ENCODE measurements around the gene FAF2.

FAF2 gene

GRCh38 chr5:176530393-176530982, 82.3 kb downstream of the FAF2 start:
- H3K4me3 ChIP-seq (ENCODE audit: low read depth, low read length): no peak overlapping the region
- H3K9me3 ChIP-seq (ENCODE audit: severe bottlenecking): no peaks in the 10 kb centered on the region
- TF ChIP-seq, protein P1, sequence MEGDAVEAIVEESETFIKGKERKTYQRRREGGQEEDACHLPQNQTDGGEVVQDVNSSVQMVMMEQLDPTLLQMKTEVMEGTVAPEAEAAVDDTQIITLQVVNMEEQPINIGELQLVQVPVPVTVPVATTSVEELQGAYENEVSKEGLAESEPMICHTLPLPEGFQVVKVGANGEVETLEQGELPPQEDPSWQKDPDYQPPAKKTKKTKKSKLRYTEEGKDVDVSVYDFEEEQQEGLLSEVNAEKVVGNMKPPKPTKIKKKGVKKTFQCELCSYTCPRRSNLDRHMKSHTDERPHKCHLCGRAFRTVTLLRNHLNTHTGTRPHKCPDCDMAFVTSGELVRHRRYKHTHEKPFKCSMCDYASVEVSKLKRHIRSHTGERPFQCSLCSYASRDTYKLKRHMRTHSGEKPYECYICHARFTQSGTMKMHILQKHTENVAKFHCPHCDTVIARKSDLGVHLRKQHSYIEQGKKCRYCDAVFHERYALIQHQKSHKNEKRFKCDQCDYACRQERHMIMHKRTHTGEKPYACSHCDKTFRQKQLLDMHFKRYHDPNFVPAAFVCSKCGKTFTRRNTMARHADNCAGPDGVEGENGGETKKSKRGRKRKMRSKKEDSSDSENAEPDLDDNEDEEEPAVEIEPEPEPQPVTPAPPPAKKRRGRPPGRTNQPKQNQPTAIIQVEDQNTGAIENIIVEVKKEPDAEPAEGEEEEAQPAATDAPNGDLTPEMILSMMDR (IDR thresholded peaks at IDR 0.05; ENCODE audit: low read depth, low read length): no peak
- DNase-seq: no peak
- H3K36me3 ChIP-seq: peaks cover 73% of the 10 kb centered on the region
- H3K27me3 ChIP-seq (ENCODE audit: insufficient read depth, low read depth, severe bottlenecking): no peaks in the 10 kb centered on the region
- no peak overlapping the region for H3K27ac ChIP-seq

DNA sequence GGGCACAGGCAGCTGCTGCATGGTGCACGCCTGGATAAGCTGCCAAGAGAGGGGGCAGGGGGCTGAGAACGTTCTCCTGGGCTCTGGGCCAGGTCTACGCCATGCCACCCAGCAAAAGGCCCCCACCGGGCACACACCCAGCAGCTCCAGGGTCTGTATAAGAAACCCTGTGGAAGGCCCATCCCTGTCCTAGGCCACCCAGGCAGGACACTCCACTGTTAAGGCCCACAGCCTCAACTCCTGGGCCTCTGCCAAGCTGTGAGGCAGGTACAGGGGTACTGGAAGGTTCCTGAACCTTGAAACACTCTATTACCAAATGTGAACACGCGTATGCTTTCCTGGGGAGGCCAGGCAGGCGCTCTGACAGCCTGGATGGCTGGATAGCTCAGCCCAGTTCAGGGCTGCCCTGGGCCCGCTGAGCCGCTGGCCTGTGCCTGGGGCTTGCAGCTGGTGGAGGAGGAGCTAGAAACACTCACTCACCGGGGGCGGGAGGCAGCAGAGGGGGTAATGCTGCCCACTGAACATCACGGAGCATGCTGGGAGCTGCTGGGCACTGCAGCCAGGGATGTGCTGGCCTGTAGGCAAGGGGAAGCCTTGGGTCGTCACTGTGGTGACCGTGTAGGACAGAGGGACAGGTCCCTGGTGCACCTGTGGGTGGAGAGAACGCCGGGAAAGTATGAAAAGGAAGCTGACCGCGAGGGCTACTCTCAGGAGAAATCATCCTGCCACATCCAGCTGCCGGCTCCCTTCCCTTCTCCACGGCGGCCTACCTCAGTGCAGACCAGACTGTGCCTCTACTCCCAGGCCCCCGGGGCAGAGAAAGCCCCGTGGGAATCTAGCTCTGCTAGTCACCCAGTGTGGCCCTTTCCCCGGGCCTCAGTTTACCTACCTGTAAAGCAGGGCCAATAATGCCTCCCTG, 83.1 kb downstream of the FAF2 start:
- H3K27ac ChIP-seq: no peak overlapping the region
- TF ChIP-seq, protein P1 (IDR thresholded peaks at IDR 0.05; ENCODE audit: low read depth, low read length): no peak
- no peak for DNase-seq
- H3K9me3 ChIP-seq (ENCODE audit: severe bottlenecking): no peaks in the 10 kb centered on the region
- H3K4me3 ChIP-seq (ENCODE audit: low read depth, low read length): no peak overlapping the region
- no peaks in the 10 kb centered on the region for H3K27me3 ChIP-seq (ENCODE audit: insufficient read depth, low read depth, severe bottlenecking)
- peaks cover 77% of the 10 kb centered on the region for H3K36me3 ChIP-seq

GRCh38 chr5:176531902-176532493, 83.8 kb downstream of the FAF2 start:
- no peak overlapping the region for H3K27ac ChIP-seq
- H3K36me3 ChIP-seq: peaks cover 76% of the 10 kb centered on the region
- no peaks in the 10 kb centered on the region for H3K9me3 ChIP-seq (ENCODE audit: severe bottlenecking)
- TF ChIP-seq, protein P1 (IDR thresholded peaks at IDR 0.05; ENCODE audit: low read depth, low read length): no peak
- H3K4me3 ChIP-seq (ENCODE audit: low read depth, low read length): no peak overlapping the region
- DNase-seq: no peak
- no peaks in the 10 kb centered on the region for H3K27me3 ChIP-seq (ENCODE audit: insufficient read depth, low read depth, severe bottlenecking)

DNA sequence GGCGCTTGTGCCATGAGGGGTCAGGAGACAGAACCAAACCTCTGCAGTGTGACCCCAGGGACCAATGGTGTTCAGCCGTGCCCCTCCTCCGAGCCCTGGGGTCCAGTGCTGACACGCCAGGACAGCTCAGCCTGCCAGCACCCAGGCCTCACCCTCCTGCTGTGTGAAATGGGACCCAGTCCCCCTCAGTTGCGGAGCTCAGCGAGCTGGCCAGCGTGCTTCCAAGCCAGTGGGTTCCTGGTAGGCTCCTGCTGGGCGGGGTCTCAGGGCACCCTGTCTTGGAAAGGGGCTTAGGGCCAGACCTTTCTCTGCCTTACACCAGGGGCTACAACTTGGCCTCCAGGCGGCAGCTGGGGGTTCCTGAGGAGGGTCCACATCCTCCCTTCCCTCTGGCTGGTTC, 84.6 kb downstream of the FAF2 start:
- H3K27me3 ChIP-seq (ENCODE audit: insufficient read depth, low read depth, severe bottlenecking): no peaks in the 10 kb centered on the region
- no peak overlapping the region for H3K27ac ChIP-seq
- H3K36me3 ChIP-seq: peaks cover 69% of the 10 kb centered on the region
- H3K4me3 ChIP-seq (ENCODE audit: low read depth, low read length): no peak overlapping the region
- DNase-seq: no peak
- H3K9me3 ChIP-seq (ENCODE audit: severe bottlenecking): no peaks in the 10 kb centered on the region
- TF ChIP-seq, protein P1 (IDR thresholded peaks at IDR 0.05; ENCODE audit: low read depth, low read length): no peak

DNA sequence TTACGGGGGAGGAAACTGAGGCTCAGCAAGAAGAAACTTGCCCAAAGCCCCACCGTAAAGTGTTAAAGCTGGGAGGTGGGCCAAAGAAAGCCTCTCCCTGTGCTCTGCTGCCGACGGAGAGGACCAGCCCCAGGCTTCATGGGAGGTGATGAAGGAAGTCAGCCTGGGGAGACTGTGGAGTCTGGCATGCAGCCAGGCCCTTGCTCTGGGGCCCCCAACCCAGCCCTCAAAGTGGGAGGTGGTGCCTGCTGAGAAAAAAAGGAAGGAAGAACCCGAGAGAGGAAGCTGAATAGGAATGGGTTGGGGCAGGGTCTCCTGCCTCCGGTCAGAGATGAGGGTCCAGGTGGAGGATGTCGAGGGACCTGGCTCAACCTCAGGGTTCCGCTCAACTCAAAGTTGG, 85.2 kb downstream of the FAF2 start:
- Histone ChIP-seq H3K27me3 (ENCODE audit: insufficient read depth, low read depth, severe bottlenecking) (no peaks in the 10 kb centered on the region), H3K36me3 (peaks cover 63% of the 10 kb centered on the region), H3K9me3 (ENCODE audit: severe bottlenecking) (no peaks in the 10 kb centered on the region), H3K4me3 (ENCODE audit: low read depth, low read length) (no peak overlapping the region), H3K27ac (no peak overlapping the region)
- TF ChIP-seq, protein P1 (IDR thresholded peaks at IDR 0.05; ENCODE audit: low read depth, low read length): no peak
- no peak for DNase-seq
